Measurements from ENCODE around the gene SRSF12.

SRSF12 gene

DNA sequence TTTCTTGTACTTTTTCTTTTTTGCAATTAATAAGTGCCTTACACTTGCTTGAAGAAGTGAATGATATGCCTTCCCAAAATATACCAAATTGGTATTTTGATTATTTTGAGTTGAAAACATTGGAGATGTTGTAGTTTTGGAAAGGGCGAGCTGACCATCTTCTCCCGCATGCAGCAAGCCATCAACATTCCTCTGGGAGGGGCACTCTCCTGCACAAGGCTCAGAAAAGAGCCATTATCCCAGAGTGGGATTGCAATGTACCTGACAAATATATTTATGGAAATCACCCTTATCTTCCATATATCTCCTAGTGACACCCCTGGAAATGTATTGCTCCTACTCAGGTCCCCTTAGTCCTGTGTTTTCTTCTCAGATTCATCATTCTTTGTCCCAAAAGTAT is 60.1 kb downstream of the SRSF12 start:
- Histone ChIP-seq H3K79me1 (ENCODE audit: low read length) (no peaks in the 10 kb centered on the region), H3K79me2 (ENCODE audit: control insufficient read depth, insufficient read depth, low read length) (no peaks in the 10 kb centered on the region), H4K8ac (ENCODE audit: low read depth, low read length) (no peak overlapping the region), H4K5ac (ENCODE audit: low read length) (no peak overlapping the region), H3K9ac (ENCODE audit: low read length) (no peak overlapping the region), H2BK15ac (replicated peaks; ENCODE audit: low read depth) (no peak overlapping the region), H3K36me3 (ENCODE audit: control insufficient read depth, insufficient read depth, low read length) (no peaks in the 10 kb centered on the region), H3K4me1 (ENCODE audit: control insufficient read depth, low read depth, low read length) (no peaks in the 10 kb centered on the region), H3K4me2 (ENCODE audit: low read length) (no peak overlapping the region), H3K4me3 (ENCODE audit: low read length) (no peak overlapping the region), H2BK120ac (ENCODE audit: low read depth, low read length) (no peak overlapping the region), H3K56ac (ENCODE audit: low read length) (no peak overlapping the region), H3K27ac (ENCODE audit: low read depth, low read length) (no peak overlapping the region), H3K27me3 (ENCODE audit: insufficient read depth, low read length, poor library complexity) (no peaks in the 10 kb centered on the region), H3K18ac (ENCODE audit: low read length) (no peak overlapping the region), H3K23ac (ENCODE audit: low read length) (no peak overlapping the region), H3K4ac (ENCODE audit: low read depth, low read length) (no peak overlapping the region), H2AK5ac (ENCODE audit: low read length) (no peak overlapping the region), H2BK5ac (ENCODE audit: low read length) (no peak overlapping the region)
- no CpG with 5 or more reads among the region's 2 CpGs for WGBS (ENCODE audit: extremely low coverage, insufficient coverage, low lambda C conversion rate)
- DNase-seq, result no peak

DNA sequence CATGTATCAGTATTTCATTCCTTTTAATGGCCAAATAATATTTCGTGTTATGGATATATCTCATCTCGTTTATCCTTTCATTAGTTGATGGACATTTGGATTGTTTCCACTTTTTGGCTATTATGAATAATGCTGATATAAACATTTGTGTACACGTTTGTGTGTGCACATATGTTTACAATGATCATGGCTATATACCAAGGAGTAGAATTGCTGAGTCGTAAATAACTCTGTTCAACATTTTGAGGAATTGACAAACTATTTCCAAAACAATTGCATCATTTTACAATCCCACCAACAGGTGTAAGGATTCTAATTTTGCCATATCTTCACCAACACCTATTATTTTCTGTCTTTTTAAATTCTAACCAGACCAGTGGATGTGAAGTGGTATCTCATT is 63.7 kb downstream of the SRSF12 start:
- no CpG with 5 or more reads among the region's 4 CpGs for WGBS (ENCODE audit: extremely low coverage, insufficient coverage, low lambda C conversion rate)
- H3K27me3 ChIP-seq (ENCODE audit: insufficient read depth, low read length, poor library complexity), result no peaks in the 10 kb centered on the region

DNA sequence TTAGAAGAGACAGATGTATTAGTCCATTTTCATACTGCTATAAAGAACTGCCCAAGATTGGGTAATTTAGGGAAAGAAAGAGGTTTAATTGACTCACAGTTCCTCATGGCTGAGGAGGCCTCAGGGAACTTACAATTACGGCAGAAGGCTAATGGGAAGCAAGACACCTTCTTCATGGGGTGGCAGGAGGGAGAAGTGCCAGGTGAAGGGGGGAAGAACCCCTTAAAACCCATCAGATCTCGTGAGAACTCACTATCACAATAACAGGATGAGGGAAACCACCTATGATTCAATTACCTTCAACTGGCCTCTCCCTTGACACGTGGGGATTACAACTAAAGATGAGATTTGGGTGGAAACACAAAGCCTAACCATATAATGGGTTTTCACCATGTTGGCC is 66.2 kb downstream of the SRSF12 start:
- Histone ChIP-seq H3K79me2 (ENCODE audit: control insufficient read depth, insufficient read depth, low read length) (no peaks in the 10 kb centered on the region), H3K56ac (ENCODE audit: low read length) (no peak overlapping the region), H3K9ac (ENCODE audit: low read length) (no peak overlapping the region), H3K27me3 (ENCODE audit: insufficient read depth, low read length, poor library complexity) (no peaks in the 10 kb centered on the region), H4K8ac (ENCODE audit: low read depth, low read length) (no peak overlapping the region), H3K4me3 (ENCODE audit: low read length) (no peak overlapping the region), H4K5ac (ENCODE audit: low read length) (no peak overlapping the region), H2AK5ac (ENCODE audit: low read length) (no peak overlapping the region), H3K36me3 (ENCODE audit: control insufficient read depth, insufficient read depth, low read length) (no peaks in the 10 kb centered on the region), H3K4me2 (ENCODE audit: low read length) (no peak overlapping the region), H3K27ac (ENCODE audit: low read depth, low read length) (no peak overlapping the region), H3K79me1 (ENCODE audit: low read length) (no peaks in the 10 kb centered on the region), H3K4me1 (ENCODE audit: control insufficient read depth, low read depth, low read length) (no peaks in the 10 kb centered on the region), H3K18ac (ENCODE audit: low read length) (no peak overlapping the region), H2BK5ac (ENCODE audit: low read length) (no peak overlapping the region), H3K4ac (ENCODE audit: low read depth, low read length) (no peak overlapping the region), H2BK120ac (ENCODE audit: low read depth, low read length) (no peak overlapping the region), H2BK15ac (replicated peaks; ENCODE audit: low read depth) (no peak overlapping the region), H3K23ac (ENCODE audit: low read length) (no peak overlapping the region)
- no CpG with 5 or more reads among the region's 3 CpGs for WGBS (ENCODE audit: extremely low coverage, insufficient coverage, low lambda C conversion rate)
- DNase-seq, result no peak

More for the DNA sequence above, 63.7 kb downstream of the SRSF12 start:
- Histone ChIP-seq H3K56ac (ENCODE audit: low read length) (no peak overlapping the region), H3K4me1 (ENCODE audit: control insufficient read depth, low read depth, low read length) (no peaks in the 10 kb centered on the region), H2AK5ac (ENCODE audit: low read length) (no peak overlapping the region), H3K4me3 (ENCODE audit: low read length) (no peak overlapping the region), H2BK120ac (ENCODE audit: low read depth, low read length) (no peak overlapping the region), H3K36me3 (ENCODE audit: control insufficient read depth, insufficient read depth, low read length) (no peaks in the 10 kb centered on the region), H3K79me2 (ENCODE audit: control insufficient read depth, insufficient read depth, low read length) (no peaks in the 10 kb centered on the region), H4K5ac (ENCODE audit: low read length) (no peak overlapping the region), H3K9ac (ENCODE audit: low read length) (no peak overlapping the region), H2BK15ac (replicated peaks; ENCODE audit: low read depth) (no peak overlapping the region), H3K79me1 (ENCODE audit: low read length) (no peaks in the 10 kb centered on the region), H3K27ac (ENCODE audit: low read depth, low read length) (no peak overlapping the region), H3K4ac (ENCODE audit: low read depth, low read length) (no peak overlapping the region), H3K4me2 (ENCODE audit: low read length) (no peak overlapping the region), H3K18ac (ENCODE audit: low read length) (no peak overlapping the region), H3K23ac (ENCODE audit: low read length) (no peak overlapping the region), H4K8ac (ENCODE audit: low read depth, low read length) (no peak overlapping the region), H2BK5ac (ENCODE audit: low read length) (no peak overlapping the region)
- DNase-seq, result no peak

DNA sequence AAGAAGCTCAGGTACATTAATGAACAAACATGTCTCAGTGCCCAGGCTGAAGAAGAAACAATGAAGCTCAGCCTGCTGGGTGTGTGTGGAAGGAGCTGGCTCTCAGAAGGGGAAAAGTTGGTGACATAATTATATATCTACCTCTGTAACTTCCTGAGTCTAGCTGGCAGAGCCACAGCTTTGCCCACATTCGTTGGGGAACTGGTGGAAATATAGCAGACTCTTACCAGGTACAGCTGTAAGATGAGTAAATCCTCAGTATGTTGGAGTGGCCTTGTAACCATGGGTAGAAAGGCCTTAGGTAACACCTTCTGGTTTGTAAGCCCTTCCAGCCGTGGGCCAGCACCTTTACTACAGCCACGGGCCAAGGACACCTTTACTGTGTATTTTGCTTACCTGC is 67.2 kb downstream of the SRSF12 start:
- Histone ChIP-seq H3K56ac (ENCODE audit: low read length) (no peak overlapping the region), H3K27ac (ENCODE audit: low read depth, low read length) (no peak overlapping the region)
- no CpG with 5 or more reads among the region's 3 CpGs for WGBS (ENCODE audit: extremely low coverage, insufficient coverage, low lambda C conversion rate)

DNA sequence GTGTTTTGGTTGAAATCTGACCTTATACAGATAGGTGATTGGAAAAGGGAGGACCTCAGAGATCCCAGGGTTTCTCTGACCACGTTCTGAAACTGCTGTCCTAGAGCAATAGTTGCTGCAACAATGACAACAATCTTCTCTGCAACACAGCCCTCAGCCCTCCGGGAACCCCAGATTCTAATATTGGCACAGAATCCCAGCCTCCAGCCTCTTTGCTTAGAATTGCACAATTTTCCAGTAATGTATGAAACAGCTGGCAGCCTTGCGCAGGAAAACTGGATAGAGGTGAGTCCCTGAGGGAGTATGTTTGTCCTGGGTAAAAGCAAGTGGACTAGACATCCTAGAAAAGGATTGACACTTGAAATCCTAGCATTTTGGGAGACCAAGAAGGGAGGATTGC is 67.7 kb downstream of the SRSF12 start:
- Histone ChIP-seq H3K27ac (ENCODE audit: low read depth, low read length) (no peak overlapping the region), H3K36me3 (ENCODE audit: control insufficient read depth, insufficient read depth, low read length) (no peaks in the 10 kb centered on the region), H3K23ac (ENCODE audit: low read length) (no peak overlapping the region), H2BK120ac (ENCODE audit: low read depth, low read length) (no peak overlapping the region), H4K8ac (ENCODE audit: low read depth, low read length) (no peak overlapping the region), H4K5ac (ENCODE audit: low read length) (no peak overlapping the region), H3K56ac (ENCODE audit: low read length) (no peak overlapping the region), H3K79me1 (ENCODE audit: low read length) (no peaks in the 10 kb centered on the region), H3K27me3 (ENCODE audit: insufficient read depth, low read length, poor library complexity) (no peaks in the 10 kb centered on the region), H3K18ac (ENCODE audit: low read length) (no peak overlapping the region), H3K4me3 (ENCODE audit: low read length) (no peak overlapping the region), H3K79me2 (ENCODE audit: control insufficient read depth, insufficient read depth, low read length) (no peaks in the 10 kb centered on the region), H2BK5ac (ENCODE audit: low read length) (no peak overlapping the region), H2AK5ac (ENCODE audit: low read length) (no peak overlapping the region), H3K4me1 (ENCODE audit: control insufficient read depth, low read depth, low read length) (no peaks in the 10 kb centered on the region), H3K4me2 (ENCODE audit: low read length) (no peak overlapping the region), H3K9ac (ENCODE audit: low read length) (no peak overlapping the region), H2BK15ac (replicated peaks; ENCODE audit: low read depth) (no peak overlapping the region), H3K4ac (ENCODE audit: low read depth, low read length) (no peak overlapping the region)
- DNase-seq, result no peak
- WGBS (ENCODE audit: extremely low coverage, insufficient coverage, low lambda C conversion rate), result no CpG with 5 or more reads among the region's 3 CpGs

More for the DNA sequence above, 67.2 kb downstream of the SRSF12 start:
- H3K4me2 ChIP-seq (ENCODE audit: low read length), result no peak overlapping the region
- no peak overlapping the region for H3K4me3 ChIP-seq (ENCODE audit: low read length)
- no peak overlapping the region for H2AK5ac ChIP-seq (ENCODE audit: low read length)
- H4K5ac ChIP-seq (ENCODE audit: low read length), result no peak overlapping the region
- H4K8ac ChIP-seq (ENCODE audit: low read depth, low read length), result no peak overlapping the region
- no peaks in the 10 kb centered on the region for H3K79me2 ChIP-seq (ENCODE audit: control insufficient read depth, insufficient read depth, low read length)
- H3K18ac ChIP-seq (ENCODE audit: low read length), result no peak overlapping the region
- H2BK120ac ChIP-seq (ENCODE audit: low read depth, low read length), result no peak overlapping the region
- no peaks in the 10 kb centered on the region for H3K27me3 ChIP-seq (ENCODE audit: insufficient read depth, low read length, poor library complexity)
- H2BK15ac ChIP-seq (replicated peaks; ENCODE audit: low read depth), result no peak overlapping the region
- no peak overlapping the region for H3K9ac ChIP-seq (ENCODE audit: low read length)
- no peak overlapping the region for H3K4ac ChIP-seq (ENCODE audit: low read depth, low read length)
- DNase-seq, result no peak
- no peaks in the 10 kb centered on the region for H3K4me1 ChIP-seq (ENCODE audit: control insufficient read depth, low read depth, low read length)
- H3K23ac ChIP-seq (ENCODE audit: low read length), result no peak overlapping the region
- no peak overlapping the region for H2BK5ac ChIP-seq (ENCODE audit: low read length)
- H3K36me3 ChIP-seq (ENCODE audit: control insufficient read depth, insufficient read depth, low read length), result no peaks in the 10 kb centered on the region
- H3K79me1 ChIP-seq (ENCODE audit: low read length), result no peaks in the 10 kb centered on the region

DNA sequence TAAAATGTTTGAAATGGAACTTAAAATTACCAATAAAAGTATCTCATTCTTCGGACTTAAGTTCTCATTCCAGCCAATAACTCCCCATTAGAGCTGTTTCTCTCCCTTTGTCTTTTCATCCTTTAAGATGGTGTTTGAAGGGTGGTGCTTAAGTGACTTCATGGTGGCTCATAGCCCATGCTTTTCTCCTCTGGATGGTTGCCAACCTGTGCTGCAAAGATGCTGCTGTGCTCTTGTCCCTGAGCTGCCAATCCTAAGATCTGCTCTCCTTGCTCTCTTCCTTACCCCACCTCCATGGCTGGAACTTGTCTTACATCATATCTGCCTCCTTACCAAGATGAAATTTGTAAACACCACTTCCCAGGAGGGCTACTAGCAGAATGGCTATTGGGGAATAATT is 68.9 kb downstream of the SRSF12 start:
- WGBS (ENCODE audit: extremely low coverage, insufficient coverage, low lambda C conversion rate), result no CpG with 5 or more reads among the region's 1 CpG
- Histone ChIP-seq H3K4me1 (ENCODE audit: control insufficient read depth, low read depth, low read length) (no peaks in the 10 kb centered on the region), H3K4me3 (ENCODE audit: low read length) (no peak overlapping the region)

More for the DNA sequence above, 68.9 kb downstream of the SRSF12 start:
- H3K18ac ChIP-seq (ENCODE audit: low read length), result no peak overlapping the region
- no peak overlapping the region for H2BK15ac ChIP-seq (replicated peaks; ENCODE audit: low read depth)
- H3K4me2 ChIP-seq (ENCODE audit: low read length), result no peak overlapping the region
- no peak overlapping the region for H3K27ac ChIP-seq (ENCODE audit: low read depth, low read length)
- H3K56ac ChIP-seq (ENCODE audit: low read length), result no peak overlapping the region
- no peaks in the 10 kb centered on the region for H3K79me2 ChIP-seq (ENCODE audit: control insufficient read depth, insufficient read depth, low read length)
- H4K5ac ChIP-seq (ENCODE audit: low read length), result no peak overlapping the region
- no peaks in the 10 kb centered on the region for H3K36me3 ChIP-seq (ENCODE audit: control insufficient read depth, insufficient read depth, low read length)
- no peak overlapping the region for H2BK5ac ChIP-seq (ENCODE audit: low read length)
- H3K23ac ChIP-seq (ENCODE audit: low read length), result no peak overlapping the region
- H2BK120ac ChIP-seq (ENCODE audit: low read depth, low read length), result no peak overlapping the region
- H3K9ac ChIP-seq (ENCODE audit: low read length), result no peak overlapping the region
- no peak overlapping the region for H4K8ac ChIP-seq (ENCODE audit: low read depth, low read length)
- H3K4ac ChIP-seq (ENCODE audit: low read depth, low read length), result no peak overlapping the region
- no peak overlapping the region for H2AK5ac ChIP-seq (ENCODE audit: low read length)
- no peaks in the 10 kb centered on the region for H3K27me3 ChIP-seq (ENCODE audit: insufficient read depth, low read length, poor library complexity)
- no peak for DNase-seq
- no peaks in the 10 kb centered on the region for H3K79me1 ChIP-seq (ENCODE audit: low read length)
